Measurements from ENCODE around the gene HEMK1.

DNA sequence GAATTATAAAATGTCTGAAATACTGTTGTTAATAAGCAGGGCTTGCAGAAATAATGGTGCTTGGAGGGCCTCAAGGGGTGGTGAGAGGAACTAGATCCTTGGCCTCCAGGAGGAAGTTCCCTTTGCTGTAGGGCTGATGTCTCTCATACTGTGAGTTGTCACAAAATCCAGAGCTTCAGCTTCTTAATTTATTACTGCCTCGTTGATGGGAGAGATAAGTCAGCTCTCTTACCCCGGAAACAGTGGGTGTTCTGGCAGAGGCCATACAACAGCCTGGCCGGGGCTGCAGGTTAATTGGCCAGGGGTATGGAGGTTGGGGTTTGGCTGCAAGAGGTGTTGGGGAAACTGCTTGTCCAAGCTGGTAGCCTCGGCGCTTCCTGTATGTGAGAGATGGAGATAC lies 63.1 kb downstream of the HEMK1 start:
- TF ChIP-seq, protein P1, sequence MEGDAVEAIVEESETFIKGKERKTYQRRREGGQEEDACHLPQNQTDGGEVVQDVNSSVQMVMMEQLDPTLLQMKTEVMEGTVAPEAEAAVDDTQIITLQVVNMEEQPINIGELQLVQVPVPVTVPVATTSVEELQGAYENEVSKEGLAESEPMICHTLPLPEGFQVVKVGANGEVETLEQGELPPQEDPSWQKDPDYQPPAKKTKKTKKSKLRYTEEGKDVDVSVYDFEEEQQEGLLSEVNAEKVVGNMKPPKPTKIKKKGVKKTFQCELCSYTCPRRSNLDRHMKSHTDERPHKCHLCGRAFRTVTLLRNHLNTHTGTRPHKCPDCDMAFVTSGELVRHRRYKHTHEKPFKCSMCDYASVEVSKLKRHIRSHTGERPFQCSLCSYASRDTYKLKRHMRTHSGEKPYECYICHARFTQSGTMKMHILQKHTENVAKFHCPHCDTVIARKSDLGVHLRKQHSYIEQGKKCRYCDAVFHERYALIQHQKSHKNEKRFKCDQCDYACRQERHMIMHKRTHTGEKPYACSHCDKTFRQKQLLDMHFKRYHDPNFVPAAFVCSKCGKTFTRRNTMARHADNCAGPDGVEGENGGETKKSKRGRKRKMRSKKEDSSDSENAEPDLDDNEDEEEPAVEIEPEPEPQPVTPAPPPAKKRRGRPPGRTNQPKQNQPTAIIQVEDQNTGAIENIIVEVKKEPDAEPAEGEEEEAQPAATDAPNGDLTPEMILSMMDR (IDR thresholded peaks at IDR 0.05): no peak
- no peak for TF ChIP-seq POLR2A (IDR thresholded peaks at IDR 0.05)
- TF ChIP-seq POLR2AphosphoS5 (IDR thresholded peaks at IDR 0.05): no peak

Data from prostate gland (tissue), 2 donors.